ENCODE results near the gene TIMM10. TPM values are rescaled to one million over a fixed set of nuclear protein-coding genes. Genes with fewer than 3 reads are reported as not detected.

TIMM10 gene
- polyA plus RNA-seq, 3 donors, result 30.4 to 62.1 (median 58.3) TPM

DNA sequence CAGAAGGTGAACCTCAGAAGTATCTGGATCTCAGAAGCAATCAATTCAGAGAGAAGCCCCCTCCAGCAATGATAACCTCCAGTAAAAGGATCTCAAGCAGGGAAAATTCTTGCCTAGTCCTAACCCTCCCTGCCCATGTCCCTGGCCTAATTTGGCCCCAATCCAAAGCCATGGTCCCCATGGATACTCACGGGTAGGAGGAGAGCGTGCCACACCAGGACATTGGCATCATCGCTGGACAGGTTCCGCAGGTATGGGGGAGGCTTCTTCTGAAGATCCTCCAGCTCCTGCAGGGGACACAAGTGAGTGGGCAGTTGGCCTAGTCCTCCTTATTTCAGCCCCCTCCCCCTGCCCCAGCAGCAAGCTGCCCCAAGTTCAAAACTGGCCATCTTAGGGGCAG lies 29.6 kb upstream of the TIMM10 start:
- TF ChIP-seq CTCF (IDR thresholded peaks at IDR 0.05), result no peak
- H3K79me2 ChIP-seq (ENCODE audit: insufficient read depth, low read length), result peaks cover 41% of the 10 kb centered on the region
- no peak overlapping the region for H3K9ac ChIP-seq (ENCODE audit: insufficient read depth, low read length, poor library complexity, severe bottlenecking)
- no peaks in the 10 kb centered on the region for H3K27me3 Mint-ChIP-seq (ENCODE audit: low read depth in 3 of 3)
- H3K4me2 ChIP-seq (replicated peaks; ENCODE audit: extremely low read depth, low read length, poor library complexity, severe bottlenecking), result no peak overlapping the region
- no CpG with 5 or more reads among the region's 4 CpGs for WGBS (ENCODE audit: insufficient coverage)
- no peak overlapping the region for H3K4me3 ChIP-seq (replicated peaks in 1 of 3; ENCODE audit: low read depth in 2 of 3, low read length in 3 of 3)
- no peaks in the 10 kb centered on the region for H3K9me3 ChIP-seq (replicated peaks in 1 of 2; ENCODE audit: control insufficient read depth in 1 of 2, insufficient read depth in 1 of 2, low read length in 2 of 2)
- intact Hi-C loops (cut with micrococcal nuclease), result no loop called here
- H4K20me1 ChIP-seq (ENCODE audit: insufficient read depth, low read length), result peaks cover 83% of the 10 kb centered on the region
- H3K27ac Mint-ChIP-seq, result no peak overlapping the region
- H3K4me3 Mint-ChIP-seq, result no peak overlapping the region
- H3K27me3 ChIP-seq (ENCODE audit: control insufficient read depth in 2 of 2, insufficient read depth in 2 of 2, low read length in 2 of 2), result no peaks in the 10 kb centered on the region
- peaks cover 14% of the 10 kb centered on the region for H3K4me1 Mint-ChIP-seq
- peaks cover 56 to 77% of the 10 kb centered on the region in 2 donors for H3K36me3 ChIP-seq (replicated peaks in 1 of 2; ENCODE audit: control insufficient read depth in 1 of 2, insufficient read depth in 2 of 2, low read length in 2 of 2)
- H3K27ac ChIP-seq (ENCODE audit: low read depth in 1 of 2, low read length in 2 of 2), result no peak overlapping the region
- no peaks in the 10 kb centered on the region for H3K9me3 Mint-ChIP-seq
- no peak overlapping the region for H2AFZ ChIP-seq (ENCODE audit: insufficient read depth, low read depth, low read length, poor library complexity, severe bottlenecking)
- H3K36me3 Mint-ChIP-seq, result peaks cover 64% of the 10 kb centered on the region in 2 donors
- H3K4me1 ChIP-seq (ENCODE audit: control insufficient read depth in 1 of 2, insufficient read depth in 2 of 2, low read length in 2 of 2), result peaks cover under 1 to 3% of the 10 kb centered on the region in 2 donors
- DNase-seq, result no peak

DNA sequence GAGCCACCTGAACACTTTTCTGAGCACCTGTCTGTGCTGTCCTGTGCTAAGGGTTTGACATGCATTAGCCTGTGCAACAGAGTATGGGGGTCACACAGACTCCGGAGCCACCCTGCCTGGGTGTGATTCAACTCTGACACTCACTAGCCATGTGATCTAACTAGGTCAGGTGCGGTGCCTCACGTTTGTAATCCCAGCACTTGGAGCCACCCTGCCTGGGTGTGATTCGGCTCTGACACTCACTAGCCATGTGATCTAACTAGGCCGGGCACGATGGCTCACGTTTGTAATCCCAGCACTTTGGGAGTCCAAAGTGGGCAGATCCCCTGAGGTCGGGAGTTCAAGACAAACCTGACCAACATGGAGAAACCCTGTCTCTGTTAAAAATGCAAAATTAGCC lies 25.5 kb upstream of the TIMM10 start:
- TF ChIP-seq CTCF (IDR thresholded peaks at IDR 0.05), result no peak
- Mint-ChIP-seq H3K27ac (no peak overlapping the region), H3K4me1 (no peaks in the 10 kb centered on the region), H3K27me3 (ENCODE audit: low read depth in 3 of 3) (no peaks in the 10 kb centered on the region), H3K4me3 (no peak overlapping the region), H3K9me3 (no peaks in the 10 kb centered on the region), H3K36me3 (peaks cover 81 to 96% of the 10 kb centered on the region in 2 donors)
- Histone ChIP-seq H3K36me3 (replicated peaks in 1 of 2; ENCODE audit: control insufficient read depth in 1 of 2, insufficient read depth in 2 of 2, low read length in 2 of 2) (peaks cover 87 to 99% of the 10 kb centered on the region in 2 donors), H3K4me2 (replicated peaks; ENCODE audit: extremely low read depth, low read length, poor library complexity, severe bottlenecking) (no peak overlapping the region), H2AFZ (ENCODE audit: insufficient read depth, low read depth, low read length, poor library complexity, severe bottlenecking) (no peak overlapping the region), H4K20me1 (ENCODE audit: insufficient read depth, low read length) (peaks cover 89% of the 10 kb centered on the region), H3K27me3 (ENCODE audit: control insufficient read depth in 2 of 2, insufficient read depth in 2 of 2, low read length in 2 of 2) (no peaks in the 10 kb centered on the region), H3K9ac (ENCODE audit: insufficient read depth, low read length, poor library complexity, severe bottlenecking) (no peak overlapping the region), H3K27ac (ENCODE audit: low read depth in 1 of 2, low read length in 2 of 2) (no peak overlapping the region), H3K4me3 (replicated peaks in 1 of 3; ENCODE audit: low read depth in 2 of 3, low read length in 3 of 3) (no peak overlapping the region), H3K4me1 (ENCODE audit: control insufficient read depth in 1 of 2, insufficient read depth in 2 of 2, low read length in 2 of 2) (no peaks in the 10 kb centered on the region), H3K79me2 (ENCODE audit: insufficient read depth, low read length) (peaks cover under 1% of the 10 kb centered on the region), H3K9me3 (replicated peaks in 1 of 2; ENCODE audit: control insufficient read depth in 1 of 2, insufficient read depth in 1 of 2, low read length in 2 of 2) (no peaks in the 10 kb centered on the region)
- DNase-seq, result no peak
- intact Hi-C loops (cut with micrococcal nuclease), result no loop called here
- 98% methylated on average over 8 of the region's 8 CpGs for WGBS (ENCODE audit: insufficient coverage)
